Activated CD8-positive, alpha-beta T cell treated with anti-CD3 and anti-CD28 coated beads, Interleukin-2, amount 10 ng/mL, durations not matched to agents 7 days and 5 days (primary cell): ENCODE data around the gene CHIC2. TPM values are rescaled to one million over a fixed set of nuclear protein-coding genes. Genes with fewer than 3 reads are reported as not detected.

Experiments
- ATAC-seq: fragments of 150-1000 bp; cut with Tn5 transposase; one replicate; pipeline ENCODE4 v1.10.0; 2021; ENCODE audit warnings: moderate library complexity
- CTCF ChIA-PET: fragments of 350-600 bp; sonication (Branson Sonifier 250); formaldehyde crosslinking; loops from one replicate; lab custom pipeline; 2021; ENCODE audit warnings: antibody characterized with exemption; lab: Charles Lee
- POLR2A ChIA-PET: fragments of 350-600 bp; sonication (Branson Sonifier 250); formaldehyde crosslinking; loops from one replicate; lab custom pipeline; 2021; ENCODE audit warnings: antibody characterized with exemption; lab: Charles Lee
- DNase-seq: peaks from one replicate; pipeline ENCODE4 v3.0.0-alpha.2; 2020
- H3K27ac Mint-ChIP-seq: one replicate; pipeline ENCODE4 v1.8.0; 2021; ENCODE audit warnings: mild to moderate bottlenecking, mixed read lengths
- H3K27me3 Mint-ChIP-seq: one replicate; pipeline ENCODE4 v1.8.0; 2021; ENCODE audit warnings: low read depth, mixed read lengths
- H3K36me3 Mint-ChIP-seq: one replicate; pipeline ENCODE4 v1.8.0; 2021; ENCODE audit warnings: low read depth, mixed read lengths
- H3K4me1 Mint-ChIP-seq: one replicate; pipeline ENCODE4 v1.8.0; 2021; ENCODE audit warnings: low read depth, mixed read lengths
- H3K4me3 Mint-ChIP-seq: one replicate; pipeline ENCODE4 v1.8.0; 2021; ENCODE audit warnings: mild to moderate bottlenecking, mixed read lengths
- H3K9me3 Mint-ChIP-seq: one replicate; pipeline ENCODE4 v1.8.0; 2022; ENCODE audit warnings: mixed read lengths; ENCODE audit not compliant: insufficient read depth
- total RNA-seq, 2 experiments: library from RNA; stranded (reverse); gene quantifications; one replicate each; pipeline ENCODE4 v1.2.3, GENCODE V29; 2021

Gene CHIC2
- total RNA-seq, 2 experiments from 2014 or later: 14.6 to 17.1 TPM

GRCh38 chr4:53962516-53963225 is 101.7 kb downstream of the CHIC2 start:
- ChIA-PET CTCF (no interaction called here), POLR2A (interaction anchor here (0.7 kb wide), 1 partner anchor 18 kb away, joined by 3 read pairs; no protein-coding TSS in a partner anchor)
- Mint-ChIP-seq H3K36me3 (no peaks in the 10 kb centered on the region), H3K27me3 (no peaks in the 10 kb centered on the region), H3K4me1 (no peaks in the 10 kb centered on the region), H3K9me3 (no peaks in the 10 kb centered on the region), H3K27ac (no peak overlapping the region), H3K4me3 (no peak overlapping the region)
- no peak for DNase-seq
- ATAC-seq: no peak

DNA sequence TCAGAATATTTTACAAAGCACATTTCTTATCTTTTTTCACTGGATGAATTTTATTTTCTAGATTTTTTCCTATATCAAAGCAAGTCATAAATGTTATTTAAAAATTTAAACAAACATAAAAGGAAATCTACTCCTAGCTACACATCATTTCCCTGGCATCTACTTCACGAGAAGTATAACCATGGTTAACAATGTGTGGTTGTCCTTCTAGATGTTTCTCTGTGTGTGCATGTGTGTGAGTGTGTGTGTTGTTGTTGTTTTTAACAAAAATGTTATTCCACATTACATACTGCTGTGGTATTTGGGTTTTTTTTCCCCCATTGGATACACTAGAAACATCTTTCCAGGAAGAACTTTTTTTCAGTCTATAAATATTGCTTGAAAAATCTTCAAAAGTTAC is 103.1 kb downstream of the CHIC2 start:
- ATAC-seq: no peak
- ChIA-PET CTCF (no interaction called here), POLR2A (no interaction called here)
- Mint-ChIP-seq H3K27ac (no peak overlapping the region), H3K4me1 (no peaks in the 10 kb centered on the region), H3K9me3 (no peaks in the 10 kb centered on the region), H3K4me3 (no peak overlapping the region), H3K36me3 (no peaks in the 10 kb centered on the region), H3K27me3 (no peaks in the 10 kb centered on the region)
- no peak for DNase-seq

GRCh38 chr4:53960843-53961242 is 103.6 kb downstream of the CHIC2 start:
- ATAC-seq (no peak), DNase-seq (no peak)
- no peaks in the 10 kb centered on the region for H3K36me3 Mint-ChIP-seq
- no peaks in the 10 kb centered on the region for H3K27me3 Mint-ChIP-seq
- H3K4me3 Mint-ChIP-seq: no peak overlapping the region
- no peaks in the 10 kb centered on the region for H3K4me1 Mint-ChIP-seq
- no peak overlapping the region for H3K27ac Mint-ChIP-seq
- CTCF ChIA-PET: no interaction called here
- no peaks in the 10 kb centered on the region for H3K9me3 Mint-ChIP-seq
- POLR2A ChIA-PET: no interaction called here

Other genes starting within 250 kb of the CHIC2 start
- gene GSX2, start 35.6 kb upstream of the CHIC2 start, total RNA-seq: not detected
- not detected for gene PDGFRA, start 164.7 kb upstream of the CHIC2 start, total RNA-seq